GM10266 (cell line): Measurements from ENCODE around the gene RHOG.

Experiments
- DNase-seq: peaks from one replicate; pipeline ENCODE4 v3.0.0; 2012; ENCODE audit errors: extremely low spot score
- TF ChIP-seq, protein P1 (sequence below): IDR thresholded peaks from 2 replicates; pipeline ENCODE4 v1.5.1; 2012; ENCODE audit warnings: mild to moderate bottlenecking, low read depth; ENCODE audit not compliant: control insufficient read depth, insufficient read depth; ENCODE audit errors: missing control alignments

RHOG gene

DNA sequence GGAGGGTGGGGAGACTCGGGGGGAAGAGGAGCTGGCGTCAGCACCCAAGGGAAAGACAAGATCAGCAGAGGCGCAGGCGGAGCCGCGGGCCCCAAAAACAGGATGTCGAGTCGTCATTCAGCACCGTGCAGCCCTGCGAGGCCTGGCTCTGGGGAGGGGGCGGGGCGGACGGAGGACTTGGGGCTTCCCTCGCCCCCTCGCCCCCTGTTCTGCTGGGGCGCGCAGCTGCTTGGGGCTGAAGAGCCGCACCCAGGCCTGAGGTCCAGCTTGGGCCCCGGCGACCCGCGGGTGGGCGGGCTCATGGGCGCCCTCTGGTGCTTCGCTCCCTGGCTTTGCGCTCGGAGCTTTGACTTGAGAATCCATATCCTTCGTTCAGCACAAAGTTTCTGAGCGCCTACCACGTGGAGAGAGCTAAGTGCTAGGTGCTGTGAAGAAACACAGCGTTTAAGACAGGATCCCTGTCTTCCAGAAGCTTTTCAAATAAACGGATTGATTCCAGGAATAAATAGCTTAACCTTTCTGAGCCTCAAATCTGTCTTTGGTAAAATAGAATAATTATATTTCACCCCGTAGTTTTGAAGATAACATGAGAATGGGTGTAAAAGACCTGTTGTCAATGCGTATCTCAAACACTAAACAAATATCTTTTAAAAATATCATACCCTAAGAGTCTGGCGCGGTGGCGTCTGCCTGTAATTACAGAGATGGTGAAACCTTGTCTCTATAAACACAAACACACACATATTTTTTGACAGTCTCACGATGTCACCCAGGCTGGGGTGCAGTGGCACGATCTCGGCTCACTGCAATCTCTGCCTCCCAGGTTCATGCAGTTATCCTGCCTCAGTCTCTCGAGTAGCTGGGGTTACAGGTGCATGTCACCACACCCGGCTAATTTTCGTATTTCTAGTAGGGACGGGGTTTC lies 929 bp upstream of the RHOG start:
- TF ChIP-seq, protein P1, sequence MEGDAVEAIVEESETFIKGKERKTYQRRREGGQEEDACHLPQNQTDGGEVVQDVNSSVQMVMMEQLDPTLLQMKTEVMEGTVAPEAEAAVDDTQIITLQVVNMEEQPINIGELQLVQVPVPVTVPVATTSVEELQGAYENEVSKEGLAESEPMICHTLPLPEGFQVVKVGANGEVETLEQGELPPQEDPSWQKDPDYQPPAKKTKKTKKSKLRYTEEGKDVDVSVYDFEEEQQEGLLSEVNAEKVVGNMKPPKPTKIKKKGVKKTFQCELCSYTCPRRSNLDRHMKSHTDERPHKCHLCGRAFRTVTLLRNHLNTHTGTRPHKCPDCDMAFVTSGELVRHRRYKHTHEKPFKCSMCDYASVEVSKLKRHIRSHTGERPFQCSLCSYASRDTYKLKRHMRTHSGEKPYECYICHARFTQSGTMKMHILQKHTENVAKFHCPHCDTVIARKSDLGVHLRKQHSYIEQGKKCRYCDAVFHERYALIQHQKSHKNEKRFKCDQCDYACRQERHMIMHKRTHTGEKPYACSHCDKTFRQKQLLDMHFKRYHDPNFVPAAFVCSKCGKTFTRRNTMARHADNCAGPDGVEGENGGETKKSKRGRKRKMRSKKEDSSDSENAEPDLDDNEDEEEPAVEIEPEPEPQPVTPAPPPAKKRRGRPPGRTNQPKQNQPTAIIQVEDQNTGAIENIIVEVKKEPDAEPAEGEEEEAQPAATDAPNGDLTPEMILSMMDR, result peak; percentile 87
- DNase-seq, result peak; percentile 91

DNA sequence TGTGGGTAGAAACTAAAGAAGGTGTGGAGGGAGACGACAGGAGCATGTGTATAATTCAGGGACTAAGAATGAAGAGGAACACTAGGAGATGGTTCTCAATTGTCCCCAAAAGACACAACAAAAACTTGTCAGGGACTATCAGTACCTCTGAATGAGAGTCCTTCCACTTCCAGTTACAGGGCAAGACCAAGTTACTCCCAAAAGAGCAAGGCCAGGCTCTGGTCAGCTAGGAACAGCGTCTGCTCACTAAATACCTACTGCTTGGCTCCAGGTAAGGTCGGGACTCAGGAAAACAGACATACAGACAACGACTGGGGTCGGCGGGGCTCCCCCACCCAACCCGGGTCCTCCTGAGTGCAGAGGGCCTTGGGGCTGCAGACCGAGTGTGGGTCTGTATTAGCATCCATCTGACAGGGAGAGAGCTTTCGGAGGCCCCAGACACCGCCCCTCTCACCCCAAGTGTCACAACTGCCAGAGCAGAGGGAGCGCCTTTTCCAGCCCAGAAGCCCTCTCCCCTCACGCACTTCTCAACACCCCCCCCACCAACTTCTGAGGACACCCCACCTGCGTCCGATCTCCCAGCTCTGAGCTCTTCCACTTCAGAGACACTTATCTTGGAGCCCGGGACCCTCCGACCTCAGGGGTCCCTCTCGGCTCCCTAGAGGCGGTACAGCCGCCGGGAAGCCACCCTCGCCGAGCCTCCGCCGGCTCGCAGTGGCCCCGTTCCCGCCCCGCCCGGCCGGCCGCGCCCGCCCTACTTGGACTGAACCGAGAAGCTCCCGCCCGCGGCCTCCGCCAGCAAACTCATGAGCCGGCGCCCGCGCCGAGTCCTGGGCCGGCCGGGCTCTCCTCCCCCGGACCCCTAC lies 522 bp downstream of the RHOG start:
- DNase-seq, result no peak

GRCh38 chr11:3838504-3838903 lies 2.3 kb downstream of the RHOG start:
- TF ChIP-seq, protein P1, result no peak
- DNase-seq, result no peak

More for the DNA sequence above, 522 bp downstream of the RHOG start:
- TF ChIP-seq, protein P1, result no peak

GRCh38 chr11:3837793-3838192 lies 3.0 kb downstream of the RHOG start:
- peak; percentile 58 for DNase-seq
- TF ChIP-seq, protein P1, result no peak

DNA sequence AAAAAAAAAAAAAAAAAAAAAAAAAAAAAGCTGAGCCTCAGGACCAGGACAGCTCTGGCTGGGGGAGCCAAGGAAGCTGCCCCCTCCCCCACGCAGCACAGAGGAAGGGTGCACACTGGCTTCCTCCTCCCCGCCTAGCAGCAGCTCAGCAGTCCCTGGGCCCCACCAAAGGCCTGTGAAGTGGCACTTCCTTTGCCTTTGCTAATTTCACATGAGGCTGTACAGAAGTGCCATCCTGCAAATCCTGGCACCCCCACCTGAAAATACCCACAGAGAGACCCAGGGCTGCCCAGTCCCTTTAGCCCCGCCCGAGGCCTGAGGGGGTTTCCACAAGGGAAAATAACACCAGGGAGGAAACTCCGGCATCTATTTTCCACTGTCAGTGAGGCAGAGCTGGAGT lies 3.9 kb downstream of the RHOG start:
- TF ChIP-seq, protein P1, result no peak
- DNase-seq, result no peak

DNA sequence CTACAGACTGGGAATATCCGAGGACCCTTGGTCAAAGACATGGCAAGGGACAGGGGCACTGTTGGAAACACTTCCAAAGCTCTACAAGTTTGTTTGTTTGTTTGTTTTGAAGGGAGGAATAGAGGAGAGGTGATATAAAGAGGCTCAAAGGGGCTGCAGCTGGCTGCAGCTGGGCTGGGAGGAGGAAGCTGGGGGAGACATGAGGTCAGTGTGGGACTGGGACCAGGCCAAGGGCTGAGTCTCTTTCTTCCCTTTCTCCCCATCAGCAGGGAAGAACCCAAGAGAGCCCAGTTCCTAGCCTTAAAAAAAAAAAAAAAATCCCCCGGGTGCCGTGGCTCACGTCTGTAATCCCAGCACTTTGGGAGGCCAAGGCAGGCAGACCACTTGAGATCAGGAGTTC lies 5.0 kb downstream of the RHOG start:
- no peak for DNase-seq
- TF ChIP-seq, protein P1, result no peak
